ENCODE data around the gene DET1. TPM values are rescaled to one million over a fixed set of nuclear protein-coding genes. Genes with fewer than 3 reads are reported as not detected.
A peak's percentile ranks its signal among the peaks of the same experiment; 100 is the strongest.

Gene DET1
- total RNA-seq, 1 donor from 2014 or later: 3.2 TPM

- FAIRE-seq: no peak
- H3K4me3 ChIP-seq (ENCODE audit: low read depth, low read length): no peak overlapping the region
- no peak for TF ChIP-seq CTCF (IDR thresholded peaks at IDR 0.05; ENCODE audit: insufficient read depth, low read length, severe bottlenecking)
- H3K36me3 ChIP-seq (ENCODE audit: control insufficient read depth, insufficient read depth, low read length): no peaks in the 10 kb centered on the region
- no peak for DNase-seq (ENCODE audit: low read depth)
- no peaks in the 10 kb centered on the region for H3K27me3 ChIP-seq (ENCODE audit: control insufficient read depth, insufficient read depth, low read length)
Observed at GRCh38 chr15:88487796-88488523, 58.5 kb downstream of the DET1 start.

GRCh38 chr15:88487178-88487795, 59.2 kb downstream of the DET1 start:
- Histone ChIP-seq H3K4me3 (ENCODE audit: low read depth, low read length) (no peak overlapping the region), H3K27me3 (ENCODE audit: control insufficient read depth, insufficient read depth, low read length) (no peaks in the 10 kb centered on the region), H3K36me3 (ENCODE audit: control insufficient read depth, insufficient read depth, low read length) (no peaks in the 10 kb centered on the region)
- FAIRE-seq (no peak), DNase-seq (ENCODE audit: low read depth) (no peak)
- no peak for TF ChIP-seq CTCF (IDR thresholded peaks at IDR 0.05; ENCODE audit: insufficient read depth, low read length, severe bottlenecking)

DNA sequence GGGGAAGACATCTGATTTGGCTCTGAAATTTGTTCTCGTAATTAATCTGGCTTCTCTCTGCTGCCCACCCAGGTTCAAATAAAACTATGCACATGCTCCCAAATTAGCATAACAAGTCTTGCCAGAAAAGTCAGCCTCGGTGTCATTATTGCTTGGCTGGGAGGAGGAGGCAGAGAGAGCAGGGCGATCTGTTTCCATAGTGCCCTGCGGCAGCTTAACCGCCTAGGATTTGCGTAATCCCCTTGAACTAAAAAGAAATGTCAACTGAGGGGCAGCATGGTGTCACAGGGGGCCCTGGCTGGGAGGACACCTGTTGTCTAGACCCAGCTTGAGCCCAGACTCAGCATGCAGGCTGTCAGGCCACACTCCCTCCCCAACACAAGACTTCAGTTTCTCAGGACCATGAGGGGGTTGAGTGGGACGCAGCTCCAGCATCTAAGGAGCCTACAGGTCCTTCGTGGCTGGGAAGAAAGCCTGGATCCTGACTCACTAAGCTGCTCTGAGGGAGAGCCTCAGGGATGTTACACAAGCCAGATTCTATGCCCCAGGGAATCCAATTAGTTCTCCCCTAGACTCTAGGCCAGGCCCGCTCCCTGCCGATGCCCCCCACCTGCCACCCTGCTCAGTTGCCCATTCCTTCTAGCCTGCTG, 61.7 kb downstream of the DET1 start:
- FAIRE-seq (no peak), DNase-seq (ENCODE audit: low read depth) (peak; percentile 16)
- H3K36me3 ChIP-seq (ENCODE audit: control insufficient read depth, insufficient read depth, low read length): no peaks in the 10 kb centered on the region
- H3K4me3 ChIP-seq (ENCODE audit: low read depth, low read length): no peak overlapping the region
- no peak for TF ChIP-seq CTCF (IDR thresholded peaks at IDR 0.05; ENCODE audit: insufficient read depth, low read length, severe bottlenecking)
- H3K27me3 ChIP-seq (ENCODE audit: control insufficient read depth, insufficient read depth, low read length): no peaks in the 10 kb centered on the region

DNA sequence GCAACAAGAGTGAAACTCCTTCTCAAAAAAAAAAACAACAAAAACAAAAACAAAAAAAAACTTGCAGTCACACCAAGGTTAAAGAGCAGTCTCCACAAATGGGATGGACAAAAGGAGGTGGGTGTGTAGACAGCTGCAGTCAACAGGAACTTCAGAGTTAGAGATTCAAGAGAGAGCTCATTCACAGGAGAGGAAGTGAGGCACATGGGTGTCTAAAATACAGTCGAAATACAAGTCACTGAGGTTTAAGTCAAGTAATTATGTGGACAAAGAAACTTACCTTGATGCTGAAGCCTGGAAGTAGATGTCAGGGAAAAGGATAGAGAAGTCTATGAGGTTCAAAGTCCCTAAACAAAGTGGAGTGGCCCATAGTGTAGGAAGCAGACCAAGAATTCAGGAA, 64.2 kb downstream of the DET1 start:
- no peak for DNase-seq (ENCODE audit: low read depth)
- no peaks in the 10 kb centered on the region for H3K27me3 ChIP-seq (ENCODE audit: control insufficient read depth, insufficient read depth, low read length)
- H3K4me3 ChIP-seq (ENCODE audit: low read depth, low read length): no peak overlapping the region
- no peak for TF ChIP-seq CTCF (IDR thresholded peaks at IDR 0.05; ENCODE audit: insufficient read depth, low read length, severe bottlenecking)
- H3K36me3 ChIP-seq (ENCODE audit: control insufficient read depth, insufficient read depth, low read length): peaks cover 4% of the 10 kb centered on the region
- no peak for FAIRE-seq

- DNase-seq (ENCODE audit: low read depth): no peak
- H3K27me3 ChIP-seq (ENCODE audit: control insufficient read depth, insufficient read depth, low read length): no peaks in the 10 kb centered on the region
Observed at GRCh38 chr15:88480981-88481380, 65.5 kb downstream of the DET1 start.

More at GRCh38 chr15:88480981-88481380, 65.5 kb downstream of the DET1 start:
- TF ChIP-seq CTCF (IDR thresholded peaks at IDR 0.05; ENCODE audit: insufficient read depth, low read length, severe bottlenecking): no peak
- no peak for FAIRE-seq
- Histone ChIP-seq H3K4me3 (ENCODE audit: low read depth, low read length) (no peak overlapping the region), H3K36me3 (ENCODE audit: control insufficient read depth, insufficient read depth, low read length) (peaks cover 6% of the 10 kb centered on the region)
